ENCODE data around the gene ATF7. TPM values are rescaled to one million over a fixed set of nuclear protein-coding genes. Genes with fewer than 3 reads are reported as not detected.

ATF7 gene
- total RNA-seq = 10 to 100 TPM; 26.7 to 54.9 (median 33.3) TPM

GRCh38 chr12:53625946-53626701, at the start of gene ATF7:
TSS of gene ATF7 (minus strand) at chr12:53626382. CDS start at chr12:53601000, 25,382 bp downstream.
- Histone ChIP-seq H3K27ac (peak within 1 kb of the TSS; percentile 82 to 90 (median 89)), H3K4me1 (peaks cover 0 to 52% (median 9%) of the 10 kb centered on the region in 3 donors), H3K27me3 (no peaks in the 10 kb centered on the region), H3K9me3 (no peaks in the 10 kb centered on the region), H3K36me3 (no peaks in the 10 kb centered on the region), H3K4me3 (peak within 1 kb of the TSS; percentile 48 to 69)
- TF ChIP-seq, protein P1, sequence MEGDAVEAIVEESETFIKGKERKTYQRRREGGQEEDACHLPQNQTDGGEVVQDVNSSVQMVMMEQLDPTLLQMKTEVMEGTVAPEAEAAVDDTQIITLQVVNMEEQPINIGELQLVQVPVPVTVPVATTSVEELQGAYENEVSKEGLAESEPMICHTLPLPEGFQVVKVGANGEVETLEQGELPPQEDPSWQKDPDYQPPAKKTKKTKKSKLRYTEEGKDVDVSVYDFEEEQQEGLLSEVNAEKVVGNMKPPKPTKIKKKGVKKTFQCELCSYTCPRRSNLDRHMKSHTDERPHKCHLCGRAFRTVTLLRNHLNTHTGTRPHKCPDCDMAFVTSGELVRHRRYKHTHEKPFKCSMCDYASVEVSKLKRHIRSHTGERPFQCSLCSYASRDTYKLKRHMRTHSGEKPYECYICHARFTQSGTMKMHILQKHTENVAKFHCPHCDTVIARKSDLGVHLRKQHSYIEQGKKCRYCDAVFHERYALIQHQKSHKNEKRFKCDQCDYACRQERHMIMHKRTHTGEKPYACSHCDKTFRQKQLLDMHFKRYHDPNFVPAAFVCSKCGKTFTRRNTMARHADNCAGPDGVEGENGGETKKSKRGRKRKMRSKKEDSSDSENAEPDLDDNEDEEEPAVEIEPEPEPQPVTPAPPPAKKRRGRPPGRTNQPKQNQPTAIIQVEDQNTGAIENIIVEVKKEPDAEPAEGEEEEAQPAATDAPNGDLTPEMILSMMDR (IDR thresholded peaks at IDR 0.05) = peak in 2 of 4 experiments; percentile 11 to 29
- peak; percentile 39 to 44 for TF ChIP-seq POLR2A (IDR thresholded peaks at IDR 0.05)
- no peak for TF ChIP-seq EP300 (IDR thresholded peaks at IDR 0.05)
- TF ChIP-seq POLR2AphosphoS5 (IDR thresholded peaks at IDR 0.05) = peak; percentile 76
- 0 to 7% methylated on average over 3 to 15 of the region's 48 CpGs for WGBS, 2 donors (ENCODE audit: low coverage in 1 of 2)
- ATAC-seq = peak; percentile 99

- Histone ChIP-seq H3K27me3 (no peaks in the 10 kb centered on the region), H3K27ac (peak overlapping the region; percentile 43 to 99 (median 97)), H3K4me3 (peak overlapping the region; percentile 50 to 75), H3K4me1 (peaks cover 3 to 69% (median 9%) of the 10 kb centered on the region in 3 donors), H3K9me3 (no peaks in the 10 kb centered on the region), H3K36me3 (peaks cover 0 to 35% of the 10 kb centered on the region in 2 donors)
- TF ChIP-seq, protein P1 (IDR thresholded peaks at IDR 0.05) = no peak
- TF ChIP-seq EP300 (IDR thresholded peaks at IDR 0.05) = no peak
- TF ChIP-seq POLR2AphosphoS5 (IDR thresholded peaks at IDR 0.05) = no peak
- no peak for TF ChIP-seq POLR2A (IDR thresholded peaks at IDR 0.05)
- WGBS, 2 donors (ENCODE audit: low coverage in 1 of 2) = 18 to 34% methylated on average over 5 to 8 of the region's 8 CpGs
- ATAC-seq = no peak
These were observed 49.0 kb upstream of the ATF7 start for GRCh38 chr12:53674977-53675700.

- no peak for ATAC-seq
- no peak overlapping the region for H3K27ac ChIP-seq
- no peak overlapping the region for H3K4me3 ChIP-seq
- TF ChIP-seq POLR2AphosphoS5 (IDR thresholded peaks at IDR 0.05) (no peak), POLR2A (IDR thresholded peaks at IDR 0.05) (no peak), EP300 (IDR thresholded peaks at IDR 0.05) (no peak)
- TF ChIP-seq, protein P1 (IDR thresholded peaks at IDR 0.05) = no peak
- H3K36me3 ChIP-seq = peaks cover 0 to 77% of the 10 kb centered on the region in 2 donors
- no peaks in the 10 kb centered on the region for H3K27me3 ChIP-seq
- H3K4me1 ChIP-seq = peaks cover 0 to 62% (median 3%) of the 10 kb centered on the region in 3 donors
- H3K9me3 ChIP-seq = no peaks in the 10 kb centered on the region
These were observed 44.8 kb upstream of the ATF7 start for GRCh38 chr12:53670971-53671370.

DNA sequence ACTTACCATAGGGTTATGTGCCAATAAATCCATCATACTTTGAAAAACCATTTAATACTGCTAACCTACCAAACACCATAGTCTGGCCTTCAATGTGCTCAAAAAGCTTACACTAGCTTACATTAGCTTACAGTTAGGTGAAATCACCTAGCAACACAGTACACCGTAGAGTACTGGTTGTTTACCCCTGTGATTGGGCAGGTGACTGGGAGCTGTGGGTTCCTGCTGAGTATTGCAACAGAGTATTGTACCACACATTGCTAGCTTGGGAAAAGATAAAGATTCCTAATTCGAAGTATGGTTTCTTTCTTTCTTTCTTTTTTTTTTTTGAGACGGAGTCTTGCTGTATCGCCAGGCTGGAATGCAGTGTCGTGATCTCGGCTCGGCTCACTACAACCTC, 44.1 kb upstream of the ATF7 start:
- ATAC-seq = no peak
- peaks cover 0 to 83% of the 10 kb centered on the region in 2 donors for H3K36me3 ChIP-seq
- H3K27me3 ChIP-seq = no peaks in the 10 kb centered on the region
- no peaks in the 10 kb centered on the region for H3K9me3 ChIP-seq
- peaks cover 0 to 66% (median 3%) of the 10 kb centered on the region in 3 donors for H3K4me1 ChIP-seq
- no peak overlapping the region for H3K4me3 ChIP-seq
- WGBS, 2 donors (ENCODE audit: low coverage in 1 of 2) = 91 to 96% methylated on average over 4 to 7 of the region's 7 CpGs
- TF ChIP-seq POLR2AphosphoS5 (IDR thresholded peaks at IDR 0.05) (no peak), POLR2A (IDR thresholded peaks at IDR 0.05) (no peak), EP300 (IDR thresholded peaks at IDR 0.05) (no peak)
- TF ChIP-seq, protein P1 (IDR thresholded peaks at IDR 0.05) = no peak
- H3K27ac ChIP-seq = no peak overlapping the region
